Erythroblast (primary cell): Measurements from ENCODE around the gene IGFBP4.

Experiments used
- GATA1 ChIP-seq: IDR thresholded peaks from 2 replicates; pipeline ENCODE4 v1.6.1; 2011; ENCODE audit warnings: low read depth, mild to moderate bottlenecking, control low read depth, low read length, moderate library complexity
- POLR2A ChIP-seq: IDR thresholded peaks from 2 replicates; pipeline ENCODE4 v1.6.1; 2011; ENCODE audit warnings: mild to moderate bottlenecking, low read length

DNA sequence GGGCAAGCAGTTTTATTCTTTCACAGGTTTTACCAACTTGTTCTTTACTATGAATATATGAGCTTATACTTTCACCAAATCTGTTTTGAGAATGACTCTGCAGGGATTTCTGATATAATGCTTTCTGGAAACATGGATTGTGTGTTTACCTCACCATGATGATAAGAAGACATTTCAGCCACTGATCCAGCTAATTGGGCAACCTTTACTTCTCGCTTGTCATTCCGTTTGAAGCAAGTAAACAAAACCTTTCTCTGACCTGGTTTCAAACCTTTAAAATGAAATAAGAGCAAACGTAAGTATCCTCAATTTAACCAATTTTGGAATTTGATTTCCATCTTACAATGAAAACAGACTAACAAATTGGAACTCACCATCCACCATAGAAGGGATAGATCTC, 39.2 kb upstream of the IGFBP4 start:
- no peak for TF ChIP-seq POLR2A
- no peak for TF ChIP-seq GATA1
